HG02852 (cell line): ENCODE data around the gene RFX3.
"Not testable (repeated sequence)": the region's sequence is repeated elsewhere in the genome, so short reads cannot be mapped to it uniquely, and the experiment has no call there.

Source experiments
- ATAC-seq: cut with Tn5 transposase; IDR thresholded peaks from one replicate; pipeline ENCODE4 v1.9.1; 2021; ENCODE audit warnings: mild to moderate bottlenecking, moderate library complexity; ENCODE audit not compliant: unreplicated experiment

The RFX3 gene

GRCh38 chr9:3361116-3361515 lies 164.7 kb downstream of the RFX3 start:
- no peak for ATAC-seq

GRCh38 chr9:3360245-3360644 lies 165.6 kb downstream of the RFX3 start:
- no peak for ATAC-seq

GRCh38 chr9:3359778-3360177 lies 166.0 kb downstream of the RFX3 start:
- no peak for ATAC-seq

GRCh38 chr9:3359048-3359692 lies 166.6 kb downstream of the RFX3 start:
- no peak for ATAC-seq

GRCh38 chr9:3348169-3348568 lies 177.6 kb downstream of the RFX3 start:
- ATAC-seq: no peak

GRCh38 chr9:3346549-3346948 lies 179.3 kb downstream of the RFX3 start:
- ATAC-seq: no peak

GRCh38 chr9:3343671-3344070 lies 182.1 kb downstream of the RFX3 start:
- ATAC-seq: no peak

- no peak for ATAC-seq
Observed at GRCh38 chr9:3342159-3342777, 183.5 kb downstream of the RFX3 start.

GRCh38 chr9:3337515-3338225 lies 188.1 kb downstream of the RFX3 start:
- no peak for ATAC-seq

- no peak for ATAC-seq
Observed at GRCh38 chr9:3336951-3337350, 188.8 kb downstream of the RFX3 start.

- ATAC-seq: no peak
Observed at GRCh38 chr9:3332802-3333201, 193.0 kb downstream of the RFX3 start.

- no peak for ATAC-seq
Observed at GRCh38 chr9:3331801-3332200, 194.0 kb downstream of the RFX3 start.

- ATAC-seq: no peak
Observed at GRCh38 chr9:3330792-3331420, 194.9 kb downstream of the RFX3 start.

GRCh38 chr9:3329361-3329760 lies 196.4 kb downstream of the RFX3 start:
- no peak for ATAC-seq

GRCh38 chr9:3323714-3324113 lies 202.1 kb downstream of the RFX3 start:
- no peak for ATAC-seq

GRCh38 chr9:3321186-3321585 lies 204.6 kb downstream of the RFX3 start:
- no peak for ATAC-seq

GRCh38 chr9:3312595-3312994 lies 213.2 kb downstream of the RFX3 start:
- not testable (repeated sequence) for ATAC-seq

- ATAC-seq: no peak
Observed at GRCh38 chr9:3308609-3309008, 217.2 kb downstream of the RFX3 start.

GRCh38 chr9:3304388-3304787 lies 221.4 kb downstream of the RFX3 start:
- not testable (repeated sequence) for ATAC-seq

GRCh38 chr9:3299872-3300271 lies 225.9 kb downstream of the RFX3 start:
- ATAC-seq: peak; percentile 98

- ATAC-seq: no peak
Observed at GRCh38 chr9:3296536-3296935, 229.3 kb downstream of the RFX3 start.

GRCh38 chr9:3292311-3292710 lies 233.5 kb downstream of the RFX3 start:
- ATAC-seq: no peak
